SK-N-SH (cell line): ENCODE measurements around the gene SIGLEC1.

ENCODE experiments used
- EP300 ChIP-seq, 2 experiments: IDR thresholded peaks; 2 replicates each; pipeline versions ENCODE4 v1.4.0 to v1.6.1; 2012; ENCODE audit warnings: borderline replicate concordance in 1 of 2, low read depth in 1 of 2, low read length in 1 of 2
- FOXM1 ChIP-seq: IDR thresholded peaks from 2 replicates; pipeline ENCODE4 v1.4.0; 2012; ENCODE audit warnings: low read depth, mild to moderate bottlenecking
- GABPA ChIP-seq: IDR thresholded peaks from 2 replicates; pipeline ENCODE4 v1.4.0; 2012; ENCODE audit warnings: low read depth, mild to moderate bottlenecking
- JUND ChIP-seq: IDR thresholded peaks from 2 replicates; pipeline ENCODE4 v1.4.0; 2012
- POLR2AphosphoS5 ChIP-seq: IDR thresholded peaks from 2 replicates; pipeline ENCODE4 v1.6.1; 2012; ENCODE audit warnings: low read depth, low read length
- RAD21 ChIP-seq: IDR thresholded peaks from 2 replicates; pipeline ENCODE4 v1.6.1; 2012; ENCODE audit warnings: mild to moderate bottlenecking, low read length
- RCOR1 ChIP-seq: fragments of 150-350 bp; IDR thresholded peaks from 2 replicates; pipeline ENCODE4 v1.6.1; 2017; ENCODE audit warnings: antibody characterized with exemption, low read length
- TF ChIP-seq, protein P1 (sequence below): fragments of 200-600 bp; sonication (generic); IDR thresholded peaks from 2 replicates; pipeline ENCODE4 v1.6.1; 2017; ENCODE audit warnings: antibody characterized with exemption, mild to moderate bottlenecking, moderate library complexity
- TF ChIP-seq, protein P2 (sequence below): IDR thresholded peaks from 2 replicates; pipeline ENCODE4 v1.6.1; 2012; ENCODE audit warnings: mild to moderate bottlenecking, low read depth, low read length, moderate library complexity
- TF ChIP-seq, protein P3 (sequence below): IDR thresholded peaks from 2 replicates; pipeline ENCODE4 v1.4.0; 2012; ENCODE audit warnings: low read depth

DNA sequence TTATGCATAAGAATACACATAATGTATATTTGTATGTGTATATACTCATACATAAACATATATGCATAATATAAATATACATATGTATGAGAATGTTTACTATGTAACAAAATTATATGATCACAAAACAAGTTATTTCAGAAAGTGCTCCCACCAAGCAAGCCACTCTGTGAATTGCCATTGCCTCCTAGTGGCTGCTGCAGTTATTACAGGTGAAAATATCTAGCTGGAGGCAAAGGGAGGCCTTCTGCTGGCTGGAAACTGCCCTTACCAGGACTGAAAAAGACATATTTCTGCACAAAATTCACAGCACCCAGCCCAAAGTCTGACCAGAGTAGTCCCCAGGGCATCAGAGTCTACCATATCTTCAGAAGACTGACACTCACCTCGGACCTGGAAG lies 16.2 kb downstream of the SIGLEC1 start:
- TF ChIP-seq, protein P1, sequence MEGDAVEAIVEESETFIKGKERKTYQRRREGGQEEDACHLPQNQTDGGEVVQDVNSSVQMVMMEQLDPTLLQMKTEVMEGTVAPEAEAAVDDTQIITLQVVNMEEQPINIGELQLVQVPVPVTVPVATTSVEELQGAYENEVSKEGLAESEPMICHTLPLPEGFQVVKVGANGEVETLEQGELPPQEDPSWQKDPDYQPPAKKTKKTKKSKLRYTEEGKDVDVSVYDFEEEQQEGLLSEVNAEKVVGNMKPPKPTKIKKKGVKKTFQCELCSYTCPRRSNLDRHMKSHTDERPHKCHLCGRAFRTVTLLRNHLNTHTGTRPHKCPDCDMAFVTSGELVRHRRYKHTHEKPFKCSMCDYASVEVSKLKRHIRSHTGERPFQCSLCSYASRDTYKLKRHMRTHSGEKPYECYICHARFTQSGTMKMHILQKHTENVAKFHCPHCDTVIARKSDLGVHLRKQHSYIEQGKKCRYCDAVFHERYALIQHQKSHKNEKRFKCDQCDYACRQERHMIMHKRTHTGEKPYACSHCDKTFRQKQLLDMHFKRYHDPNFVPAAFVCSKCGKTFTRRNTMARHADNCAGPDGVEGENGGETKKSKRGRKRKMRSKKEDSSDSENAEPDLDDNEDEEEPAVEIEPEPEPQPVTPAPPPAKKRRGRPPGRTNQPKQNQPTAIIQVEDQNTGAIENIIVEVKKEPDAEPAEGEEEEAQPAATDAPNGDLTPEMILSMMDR: peak; percentile 55
- TF ChIP-seq FOXM1: no peak
- no peak for TF ChIP-seq RAD21
- TF ChIP-seq, protein P2, sequence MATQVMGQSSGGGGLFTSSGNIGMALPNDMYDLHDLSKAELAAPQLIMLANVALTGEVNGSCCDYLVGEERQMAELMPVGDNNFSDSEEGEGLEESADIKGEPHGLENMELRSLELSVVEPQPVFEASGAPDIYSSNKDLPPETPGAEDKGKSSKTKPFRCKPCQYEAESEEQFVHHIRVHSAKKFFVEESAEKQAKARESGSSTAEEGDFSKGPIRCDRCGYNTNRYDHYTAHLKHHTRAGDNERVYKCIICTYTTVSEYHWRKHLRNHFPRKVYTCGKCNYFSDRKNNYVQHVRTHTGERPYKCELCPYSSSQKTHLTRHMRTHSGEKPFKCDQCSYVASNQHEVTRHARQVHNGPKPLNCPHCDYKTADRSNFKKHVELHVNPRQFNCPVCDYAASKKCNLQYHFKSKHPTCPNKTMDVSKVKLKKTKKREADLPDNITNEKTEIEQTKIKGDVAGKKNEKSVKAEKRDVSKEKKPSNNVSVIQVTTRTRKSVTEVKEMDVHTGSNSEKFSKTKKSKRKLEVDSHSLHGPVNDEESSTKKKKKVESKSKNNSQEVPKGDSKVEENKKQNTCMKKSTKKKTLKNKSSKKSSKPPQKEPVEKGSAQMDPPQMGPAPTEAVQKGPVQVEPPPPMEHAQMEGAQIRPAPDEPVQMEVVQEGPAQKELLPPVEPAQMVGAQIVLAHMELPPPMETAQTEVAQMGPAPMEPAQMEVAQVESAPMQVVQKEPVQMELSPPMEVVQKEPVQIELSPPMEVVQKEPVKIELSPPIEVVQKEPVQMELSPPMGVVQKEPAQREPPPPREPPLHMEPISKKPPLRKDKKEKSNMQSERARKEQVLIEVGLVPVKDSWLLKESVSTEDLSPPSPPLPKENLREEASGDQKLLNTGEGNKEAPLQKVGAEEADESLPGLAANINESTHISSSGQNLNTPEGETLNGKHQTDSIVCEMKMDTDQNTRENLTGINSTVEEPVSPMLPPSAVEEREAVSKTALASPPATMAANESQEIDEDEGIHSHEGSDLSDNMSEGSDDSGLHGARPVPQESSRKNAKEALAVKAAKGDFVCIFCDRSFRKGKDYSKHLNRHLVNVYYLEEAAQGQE: no peak
- TF ChIP-seq JUND: no peak
- no peak for TF ChIP-seq EP300 (IDR thresholded peaks at IDR 0.05; ENCODE audit: borderline replicate concordance in 1 of 2, low read depth in 1 of 2, low read length in 1 of 2)
- no peak for TF ChIP-seq POLR2AphosphoS5
- TF ChIP-seq, protein P3, sequence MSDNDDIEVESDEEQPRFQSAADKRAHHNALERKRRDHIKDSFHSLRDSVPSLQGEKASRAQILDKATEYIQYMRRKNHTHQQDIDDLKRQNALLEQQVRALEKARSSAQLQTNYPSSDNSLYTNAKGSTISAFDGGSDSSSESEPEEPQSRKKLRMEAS: no peak
- no peak for TF ChIP-seq GABPA
- TF ChIP-seq RCOR1: no peak
